B cell (primary cell): Measurements from ENCODE around the gene MAL.

Experiments
- CTCF ChIP-seq: fragments of 200-600 bp; IDR thresholded peaks from one replicate; pipeline ENCODE4 v1.8.0; 2022; ENCODE audit warnings: antibody characterized with exemption, mild to moderate bottlenecking
- EZH2 ChIP-seq: IDR thresholded peaks from 2 replicates; pipeline ENCODE4 v1.6.1; 2012; ENCODE audit warnings: borderline replicate concordance, low read depth, mild to moderate bottlenecking, moderate library complexity, low read length; ENCODE audit not compliant: insufficient read depth, poor library complexity, severe bottlenecking

GRCh38 chr2:95021847-95022246, 3.7 kb upstream of the MAL start:
- no peak for TF ChIP-seq CTCF
- TF ChIP-seq EZH2 = no peak
